GM19351 (cell line): ENCODE data around the gene ATP13A4.
"Not testable (repeated sequence)": the region's sequence is repeated elsewhere in the genome, so short reads cannot be mapped to it uniquely, and the experiment has no call there.

Experiments
- ATAC-seq: cut with Tn5 transposase; IDR thresholded peaks from one replicate; pipeline ENCODE4 v1.9.1; 2021; ENCODE audit warnings: mild to moderate bottlenecking, moderate library complexity; ENCODE audit not compliant: unreplicated experiment

ATP13A4 gene

DNA sequence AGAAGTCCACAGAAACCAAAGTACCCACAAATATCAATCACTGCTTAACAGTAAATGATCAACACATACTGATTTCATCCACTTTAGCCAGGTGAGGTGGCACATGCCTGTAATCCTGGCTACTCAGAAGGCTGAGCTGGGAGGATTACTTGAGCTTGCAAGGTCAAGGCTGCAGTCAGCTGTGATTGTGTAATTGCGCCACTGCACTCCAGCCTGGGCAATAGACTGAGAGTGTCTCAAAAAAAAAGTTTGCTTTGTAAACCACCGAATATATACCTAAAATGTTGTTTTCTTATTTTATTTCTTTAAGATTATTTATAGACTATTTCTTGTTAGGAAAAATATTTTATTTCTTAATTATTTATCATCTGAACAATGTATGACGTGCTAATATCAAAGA lies 8.7 kb upstream of the ATP13A4 start:
- no peak for ATAC-seq

DNA sequence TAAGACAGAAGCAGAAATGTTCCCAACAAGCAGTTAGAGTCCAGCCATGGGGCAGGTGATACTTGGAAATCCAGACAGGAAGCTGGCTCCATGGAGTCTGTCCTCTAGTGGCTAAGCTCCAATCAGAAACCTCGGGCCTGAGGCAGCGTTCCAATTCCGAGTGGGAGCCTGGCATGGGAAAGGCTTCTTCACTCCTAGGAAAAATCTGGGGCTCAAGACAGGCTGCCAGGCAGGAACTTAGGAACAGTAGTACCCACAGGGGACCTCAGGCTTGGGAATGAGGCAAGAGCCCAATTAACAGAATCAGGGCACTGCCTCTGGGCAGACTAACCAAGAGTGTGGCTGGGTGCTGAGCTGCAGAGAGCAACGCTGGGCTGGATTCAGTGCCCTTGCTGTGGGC lies 6.2 kb upstream of the ATP13A4 start:
- no peak for ATAC-seq

DNA sequence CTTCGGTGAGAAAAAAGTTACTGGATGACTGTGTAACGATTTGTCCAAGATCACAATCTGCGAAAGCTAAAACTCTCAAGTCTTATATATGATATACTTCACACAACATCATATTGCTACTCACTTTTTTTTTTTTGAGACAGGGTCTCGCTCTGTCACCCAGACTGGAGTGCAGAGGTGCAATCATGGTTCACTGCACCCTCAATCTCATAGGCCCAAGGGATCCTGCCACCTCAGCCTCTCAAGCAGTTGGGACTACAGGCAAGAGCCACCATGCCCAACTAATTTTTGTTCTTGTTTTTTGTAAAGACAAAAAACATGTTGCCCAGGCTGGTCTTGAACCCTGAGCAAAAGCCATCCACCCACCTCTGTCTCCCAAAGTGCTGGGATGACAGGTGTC lies 5.4 kb upstream of the ATP13A4 start:
- ATAC-seq, result no peak

DNA sequence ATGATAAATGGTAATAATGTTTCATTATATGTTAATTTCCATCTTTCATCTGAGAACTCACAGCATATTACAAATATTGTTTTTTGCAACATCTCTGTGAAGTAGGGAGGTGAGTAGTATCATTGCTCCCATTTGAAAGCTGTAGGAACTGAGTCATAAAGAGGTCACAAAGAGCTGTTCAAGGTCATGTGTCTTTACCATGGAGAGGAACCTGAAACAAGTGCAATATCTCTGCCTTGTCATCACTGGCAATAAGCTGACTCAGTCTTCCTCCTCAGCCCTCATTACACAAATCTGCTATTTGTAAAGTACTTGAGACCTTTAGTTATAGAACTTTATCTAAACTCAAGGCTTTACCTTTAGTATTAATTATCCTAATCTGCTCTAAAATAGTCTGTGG lies 4.4 kb upstream of the ATP13A4 start:
- no peak for ATAC-seq

DNA sequence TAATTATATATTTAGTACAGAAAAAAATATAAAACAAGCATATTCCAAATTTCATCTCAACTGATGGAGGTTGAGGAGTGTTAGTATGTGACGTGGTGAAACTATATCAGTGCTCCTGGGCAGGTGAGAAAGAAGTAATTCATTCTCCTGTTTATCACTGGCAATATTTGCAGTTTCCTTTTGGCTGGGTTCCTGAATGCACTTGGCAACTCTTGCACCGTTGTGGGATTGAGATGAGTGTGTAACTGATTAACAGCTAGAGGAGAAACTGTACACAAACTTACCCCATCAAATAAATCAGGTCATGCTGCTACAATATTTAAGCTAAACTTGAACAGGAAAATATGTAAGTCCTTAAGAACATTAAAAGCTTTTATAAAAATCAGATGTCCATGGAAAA lies 2.1 kb upstream of the ATP13A4 start:
- no peak for ATAC-seq

DNA sequence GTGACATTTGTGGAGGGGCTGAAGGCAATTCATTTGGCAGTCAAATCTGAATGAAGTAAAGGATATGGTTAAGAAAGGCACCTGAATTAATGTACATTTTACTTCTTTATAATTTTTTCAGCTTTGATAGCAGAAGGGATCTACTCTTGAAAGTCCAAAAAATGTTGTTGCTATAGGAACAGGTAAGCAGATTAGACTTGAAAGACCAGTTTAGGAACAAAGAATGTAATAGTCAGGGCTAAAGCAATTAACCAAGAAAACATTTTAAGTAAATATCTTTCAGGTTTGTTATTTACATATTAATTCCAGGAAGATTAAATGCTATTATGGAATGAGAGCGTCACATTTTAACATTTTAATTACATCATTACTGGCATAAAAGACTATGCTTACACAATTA lies 1.1 kb downstream of the ATP13A4 start:
- no peak for ATAC-seq

DNA sequence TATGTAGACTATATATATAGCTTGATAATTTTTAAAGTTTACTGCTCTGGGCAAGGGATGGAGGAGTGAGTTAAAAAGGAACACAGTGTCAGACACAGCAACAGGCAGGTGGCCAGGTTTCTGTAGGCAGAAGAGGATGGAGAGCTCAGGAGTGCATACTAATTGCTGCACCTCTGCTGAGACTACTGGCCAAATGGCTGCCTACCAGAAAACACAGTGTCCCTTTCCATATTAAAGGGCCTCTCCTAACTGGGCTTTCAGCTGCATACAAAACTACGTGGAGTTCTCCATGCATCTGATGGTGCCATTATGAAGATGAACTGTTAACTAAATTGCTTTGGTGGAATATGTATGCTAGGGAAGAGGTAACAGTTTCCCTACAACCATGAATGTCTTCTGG lies 1.8 kb downstream of the ATP13A4 start:
- no peak for ATAC-seq

DNA sequence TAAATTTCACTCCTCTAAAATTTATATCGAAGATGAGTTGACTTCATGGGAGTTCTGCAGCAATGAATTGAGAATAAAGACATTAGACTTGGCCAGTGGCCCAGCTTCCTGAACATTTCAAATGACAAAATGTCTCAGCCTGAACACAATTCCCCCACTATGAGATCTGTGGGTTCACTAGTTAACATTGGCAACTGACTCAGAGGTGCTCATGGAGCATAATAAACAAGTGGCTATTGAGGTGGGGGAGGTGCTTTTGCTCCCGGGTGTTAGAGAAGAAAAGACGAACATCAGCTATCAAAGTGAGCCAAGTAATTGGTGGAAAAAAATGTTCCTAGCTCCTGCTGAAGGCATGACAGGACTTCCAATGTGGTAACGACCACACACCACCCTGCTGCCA lies 6.3 kb downstream of the ATP13A4 start:
- ATAC-seq, result no peak

DNA sequence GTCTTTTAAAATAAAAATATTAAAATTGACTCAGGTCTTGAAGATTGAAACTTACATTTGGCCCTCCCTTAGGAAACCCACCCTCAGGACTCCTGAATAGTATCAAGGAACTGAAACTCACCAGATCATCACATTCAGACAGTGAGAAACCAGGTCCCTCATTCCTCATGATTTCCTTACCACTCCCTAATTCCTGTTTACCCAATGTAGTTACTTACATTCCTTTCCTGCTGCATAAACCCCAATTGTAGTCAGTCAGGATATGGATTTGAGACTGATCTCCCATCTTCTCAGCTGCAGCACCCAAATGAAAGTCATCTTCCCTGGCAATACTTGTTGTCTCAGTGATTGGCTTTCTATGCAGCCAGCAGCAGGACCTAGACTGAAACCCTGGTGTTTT lies 8.6 kb downstream of the ATP13A4 start:
- no peak for ATAC-seq

DNA sequence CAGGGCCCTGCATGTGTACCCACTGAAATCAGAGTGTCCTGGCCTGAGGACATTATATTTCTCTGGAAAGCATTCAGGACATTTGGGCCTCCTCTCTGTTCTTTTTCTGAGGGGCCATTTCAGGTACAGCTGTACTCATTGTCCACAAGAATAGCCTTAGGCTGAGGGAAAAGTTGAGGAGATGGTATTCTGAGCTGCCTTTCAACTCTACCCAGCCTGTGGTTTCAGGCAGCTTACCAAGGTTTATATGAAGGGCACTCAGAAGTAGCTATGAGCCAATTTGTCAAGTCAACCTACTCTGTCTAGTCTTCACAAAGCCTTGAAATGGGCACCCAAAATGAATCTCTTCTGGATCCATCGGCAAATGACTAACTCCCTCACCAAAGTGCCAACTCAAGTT lies 9.4 kb downstream of the ATP13A4 start:
- no peak for ATAC-seq

DNA sequence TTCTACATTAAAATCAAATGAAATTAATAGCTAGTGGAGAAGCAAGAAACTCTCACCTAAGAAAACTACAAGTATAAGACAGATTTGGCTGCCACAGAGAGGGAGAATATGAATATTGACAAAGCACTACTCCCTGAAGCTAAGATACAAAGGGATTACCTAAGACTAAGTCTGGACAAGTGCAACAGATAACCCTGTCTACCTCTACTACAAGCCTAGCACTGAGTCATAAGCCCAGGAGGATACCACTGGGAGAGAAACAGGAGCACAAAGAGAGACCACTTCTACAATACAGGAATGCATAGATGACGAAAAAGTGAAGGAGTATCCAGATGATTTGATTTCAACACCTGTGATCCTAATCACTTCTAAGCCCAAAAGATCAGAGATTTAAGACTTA lies 10.4 kb downstream of the ATP13A4 start:
- ATAC-seq, result no peak

DNA sequence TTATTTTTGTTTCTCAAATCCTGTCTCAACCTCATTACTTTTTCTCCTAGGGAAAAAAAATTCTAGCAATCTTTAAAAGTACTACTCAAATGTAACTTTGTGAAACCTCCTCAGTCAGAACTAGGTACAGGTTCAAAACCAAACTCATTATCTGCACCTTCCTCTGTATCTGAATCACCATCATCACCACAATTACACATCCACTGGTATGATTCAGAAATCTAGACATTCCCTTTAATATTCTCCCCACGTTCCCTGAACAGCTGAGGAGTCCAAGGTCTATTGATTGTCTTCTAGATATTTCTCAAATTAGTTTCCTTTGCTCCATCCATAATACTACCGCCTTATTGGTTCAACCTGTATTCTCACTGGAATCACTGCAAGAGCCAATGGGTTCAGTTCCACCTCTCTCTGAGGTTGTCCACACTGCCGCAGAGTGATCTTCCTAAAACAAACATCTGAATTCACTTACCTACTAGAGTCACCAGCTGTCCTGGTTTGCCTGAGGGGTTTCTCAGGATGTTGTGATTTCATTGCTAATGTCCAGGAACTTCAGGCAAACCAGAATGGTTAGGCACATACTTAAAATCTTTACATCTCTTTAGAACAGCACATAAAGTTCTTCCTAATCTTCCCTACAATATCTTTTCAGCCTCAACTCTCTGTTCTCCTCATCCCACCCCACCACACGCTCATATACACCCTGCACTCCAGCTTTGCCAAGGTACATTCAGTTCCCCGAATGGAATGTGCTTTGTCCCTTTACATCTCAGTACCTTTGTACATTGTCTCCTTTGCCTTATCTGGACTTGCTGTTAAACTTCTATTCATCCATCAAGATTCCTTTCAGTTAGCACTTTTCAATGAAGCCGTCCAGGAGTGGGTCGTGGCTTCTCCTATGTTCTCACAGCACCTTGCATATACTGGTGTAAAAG lies 24.2 kb downstream of the ATP13A4 start:
- no peak for ATAC-seq

DNA sequence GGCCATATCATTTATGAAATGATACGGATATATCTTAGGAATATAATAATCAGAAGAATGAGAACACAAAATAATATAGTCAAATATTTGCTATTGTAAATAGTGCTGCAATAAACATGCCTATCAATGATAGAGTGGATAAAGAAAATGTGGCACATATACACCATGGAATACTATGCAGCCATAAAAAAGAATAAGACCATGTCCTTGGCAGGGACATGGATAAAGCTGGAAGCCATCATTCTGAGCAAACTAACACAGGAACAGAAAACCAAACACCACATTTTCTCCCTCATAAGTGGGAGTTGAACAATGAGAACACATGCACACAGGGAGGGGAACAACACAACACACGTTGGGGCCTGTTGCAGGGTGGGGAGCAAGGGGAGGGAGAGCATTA lies 28.6 kb downstream of the ATP13A4 start:
- ATAC-seq, result not testable (repeated sequence)

DNA sequence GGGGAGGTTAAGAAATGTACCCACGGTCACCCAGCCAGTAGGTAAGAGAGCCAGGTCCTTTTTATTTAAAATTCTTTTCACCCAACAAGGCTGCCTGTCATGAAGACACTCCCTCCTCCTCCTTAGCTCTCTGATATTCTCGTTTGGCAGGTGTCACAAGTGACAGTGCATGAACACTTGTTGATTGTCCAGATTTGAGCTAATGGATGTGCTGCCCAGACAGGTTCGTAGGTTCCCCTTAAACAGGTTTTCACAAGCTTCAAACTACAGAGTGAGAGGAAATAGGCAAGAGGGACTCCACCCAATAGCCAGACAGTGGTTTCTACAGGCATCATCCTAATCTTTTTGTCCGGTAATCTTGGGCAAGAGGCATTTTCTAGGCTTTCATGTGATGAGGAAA lies 32.2 kb downstream of the ATP13A4 start:
- no peak for ATAC-seq

DNA sequence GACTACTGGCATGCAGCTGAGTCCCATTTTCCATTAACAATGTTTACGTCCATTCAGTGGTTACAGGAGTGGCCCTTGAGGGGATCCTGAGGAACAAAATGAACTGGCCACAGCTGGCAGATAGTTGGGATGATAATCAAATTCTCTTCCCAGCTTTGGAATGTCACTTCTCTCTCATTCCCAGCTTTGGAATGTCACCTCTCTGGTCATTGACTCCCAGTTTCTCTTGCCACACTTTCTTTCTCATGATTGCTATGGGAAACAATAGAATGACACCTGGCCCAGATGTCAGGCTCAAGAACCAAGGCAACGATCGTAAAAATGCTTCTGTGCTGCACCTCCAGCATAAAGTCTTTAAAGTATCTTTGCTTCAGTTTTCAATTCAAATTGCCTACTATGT lies 34.0 kb downstream of the ATP13A4 start:
- ATAC-seq, result no peak

DNA sequence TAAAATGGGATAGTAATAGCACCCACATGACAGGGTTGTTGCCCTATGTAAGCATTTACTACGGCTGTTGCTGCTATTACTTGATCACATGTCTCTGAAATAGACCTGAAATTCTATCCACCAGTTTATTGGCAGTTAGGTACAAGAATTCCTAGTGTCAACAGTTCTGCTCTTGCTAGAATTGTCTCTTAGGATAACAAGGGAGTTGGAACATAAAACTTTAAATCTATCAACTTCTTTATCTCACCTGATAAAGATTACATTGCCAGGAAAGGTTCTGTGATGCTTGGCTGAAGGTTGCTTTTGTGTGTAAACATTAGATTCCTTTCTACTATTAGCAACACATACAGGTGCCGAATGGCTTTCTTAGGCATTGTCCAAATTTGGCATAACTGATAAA lies 38.7 kb downstream of the ATP13A4 start:
- no peak for ATAC-seq

DNA sequence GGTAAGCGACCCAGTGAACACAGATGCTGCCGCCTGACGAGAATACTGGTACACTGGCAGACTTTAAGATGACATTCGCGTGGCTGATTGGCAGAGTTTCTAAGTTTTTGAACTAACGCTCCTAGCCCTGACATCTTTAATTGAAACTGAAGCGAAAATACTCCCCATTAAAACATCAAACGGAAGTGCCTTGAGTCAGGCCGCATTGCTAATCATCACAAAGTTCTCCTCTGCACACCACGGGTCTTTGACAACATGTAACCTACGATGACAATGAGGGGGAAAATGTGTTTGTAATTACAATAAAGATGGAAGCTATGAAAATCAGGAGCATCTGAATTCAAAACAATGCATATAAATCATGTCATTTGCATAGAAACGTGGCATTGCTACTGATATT lies 44.5 kb downstream of the ATP13A4 start:
- ATAC-seq, result no peak

DNA sequence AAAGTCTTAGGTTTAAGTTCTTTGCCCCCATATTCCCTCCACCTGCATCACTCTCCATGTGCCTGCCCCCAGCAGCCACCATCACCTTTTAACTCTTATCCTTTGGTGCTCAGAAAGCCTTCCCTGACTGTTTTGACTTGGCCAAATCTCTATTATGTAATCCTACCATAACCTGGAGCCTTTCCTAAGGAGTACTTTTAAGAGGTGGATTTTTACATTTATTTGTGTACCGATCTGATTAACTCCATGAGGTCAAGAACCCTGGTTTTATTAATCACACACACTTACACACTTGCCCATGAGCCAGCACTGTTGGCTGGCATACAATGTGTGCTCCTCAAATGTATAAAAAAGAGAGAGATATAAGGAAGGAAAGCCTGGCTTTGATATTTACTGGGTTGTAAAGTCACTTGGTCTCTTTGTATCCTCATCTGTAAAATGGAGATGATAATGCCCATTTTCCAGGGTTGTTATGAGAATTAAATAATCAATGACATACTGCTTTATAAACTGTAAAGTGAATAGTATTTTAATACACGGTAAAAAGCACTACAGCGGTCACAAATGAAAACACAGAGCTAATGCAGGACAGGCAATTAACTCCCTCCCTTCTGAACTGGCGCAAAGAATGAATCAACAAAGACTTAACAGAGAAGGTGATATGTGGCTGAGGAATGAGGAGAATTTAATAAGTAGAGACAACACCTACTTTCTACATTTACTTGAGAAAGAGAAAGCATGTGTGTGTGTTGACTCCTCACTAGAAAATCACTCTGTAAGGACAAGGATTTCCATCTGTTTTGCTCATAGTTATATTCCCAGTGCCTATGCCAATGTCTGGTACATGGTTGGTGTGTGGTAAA lies 45.4 kb downstream of the ATP13A4 start:
- no peak for ATAC-seq

DNA sequence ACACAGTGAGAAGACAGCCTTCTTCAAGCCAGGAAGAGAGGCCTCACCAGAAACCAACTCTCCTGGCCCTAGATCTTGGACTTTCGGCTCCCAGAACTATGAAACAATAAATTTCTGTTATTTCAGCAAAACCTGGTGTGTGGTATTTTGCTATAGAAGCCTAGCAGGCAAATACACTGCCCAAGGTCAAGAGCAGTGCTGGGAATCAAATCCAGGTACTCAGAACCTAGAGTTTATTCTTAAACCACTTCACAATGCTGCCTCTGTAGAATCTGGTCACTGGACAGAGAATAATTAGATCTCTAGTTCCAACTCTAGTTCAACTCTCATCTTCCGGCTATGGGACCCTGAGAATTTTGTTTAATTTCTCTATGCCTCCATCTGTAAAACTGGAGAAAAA lies 46.6 kb downstream of the ATP13A4 start:
- ATAC-seq, result no peak

DNA sequence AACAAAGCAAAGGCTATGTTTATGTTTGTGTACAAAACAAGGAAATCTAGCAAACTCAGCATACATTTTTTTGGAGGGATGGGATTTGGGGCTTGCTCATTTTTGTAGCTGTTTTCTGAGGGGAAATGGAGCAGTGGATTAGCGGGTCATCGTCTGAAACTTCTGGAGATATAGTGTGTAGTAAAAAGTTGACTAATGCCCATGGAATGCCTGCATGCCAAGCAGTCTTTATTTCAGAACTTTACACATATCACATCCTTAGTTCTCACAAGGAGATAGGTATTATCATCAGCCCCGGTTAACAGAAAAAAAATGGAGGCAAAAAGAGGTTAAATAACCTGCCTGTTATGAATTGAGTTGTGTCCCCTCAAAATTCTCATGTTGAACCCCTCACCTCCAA lies 47.1 kb downstream of the ATP13A4 start:
- ATAC-seq, result no peak

DNA sequence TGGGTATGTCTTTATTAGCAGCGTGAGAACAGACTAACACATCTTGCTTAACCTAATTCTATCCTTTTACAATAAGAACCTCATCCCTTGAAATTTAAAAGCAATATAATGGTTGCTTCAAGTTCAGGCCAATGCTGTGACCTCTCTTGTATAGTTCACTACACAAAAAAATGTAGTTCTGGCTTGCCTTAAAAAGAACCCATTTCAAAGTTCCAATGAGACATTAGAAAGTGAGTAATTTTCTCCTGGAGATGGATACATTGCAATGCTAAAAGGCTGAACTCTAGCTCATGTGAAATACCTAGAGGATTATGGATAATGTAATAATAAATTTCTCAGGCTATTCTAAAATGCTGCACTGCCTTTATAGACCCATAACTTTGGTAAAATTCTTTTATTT lies 47.8 kb downstream of the ATP13A4 start:
- ATAC-seq, result no peak

DNA sequence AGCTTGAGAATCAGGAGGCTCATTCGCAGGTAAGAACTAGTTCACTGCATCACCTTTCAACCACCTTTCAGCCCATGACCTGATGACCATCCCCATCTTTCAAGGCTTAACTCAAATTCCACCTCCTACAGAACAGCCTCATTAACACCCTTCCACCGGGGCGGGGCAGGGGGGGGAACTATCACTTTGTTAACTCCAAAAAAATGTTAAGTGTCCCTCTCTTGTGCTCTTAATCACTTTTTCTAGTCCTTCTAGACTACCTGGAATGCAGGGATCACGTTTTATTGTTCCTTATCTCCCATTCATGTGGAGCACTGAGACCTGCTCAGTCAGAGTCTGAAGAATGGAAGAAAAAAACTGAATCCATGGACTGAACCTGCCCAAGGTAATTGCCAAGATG lies 51.8 kb downstream of the ATP13A4 start:
- ATAC-seq, result no peak
